Prostate gland (tissue), 2 donors: ENCODE measurements around the gene DOCK2. TPM values are rescaled to one million over a fixed set of nuclear protein-coding genes. Genes with fewer than 3 reads are reported as not detected.

Source experiments
- DNase-seq: peaks from one replicate; pipeline ENCODE4 v3.0.0-alpha.2; 2019; ENCODE audit warnings: low spot score
- H3K27ac ChIP-seq, 2 donors: fragments of 200-600 bp; sonication (generic); 2 replicates each; pipeline ENCODE4 v1.5.1; 2017 to 2019
- H3K27me3 ChIP-seq: fragments of 200-600 bp; sonication (generic); replicated peaks from 2 replicates; pipeline ENCODE4 v1.5.1; 2019; ENCODE audit not compliant: insufficient read depth
- H3K36me3 ChIP-seq, 2 donors: fragments of 200-600 bp; sonication (generic); 1 replicate in 1 of 2; 2 replicates in 1 of 2; pipeline versions ENCODE4 v1.5.1 to v1.8.1; 2017 to 2019
- H3K4me1 ChIP-seq: fragments of 200-600 bp; sonication (generic); replicated peaks from 2 replicates; pipeline ENCODE4 v1.5.1; 2019
- H3K4me3 ChIP-seq, 2 donors: fragments of 200-600 bp; sonication (generic); 2 replicates each; pipeline ENCODE4 v1.5.1; 2017 to 2019
- H3K9me3 ChIP-seq: fragments of 200-600 bp; sonication (generic); 2 replicates; pipeline ENCODE4 v1.5.1; 2017
- POLR2A ChIP-seq: fragments of 450-650 bp; IDR thresholded peaks from one replicate; pipeline ENCODE4 v1.6.1; 2016; ENCODE audit warnings: antibody characterized with exemption, mild to moderate bottlenecking
- POLR2AphosphoS5 ChIP-seq: sonication (generic); formaldehyde crosslinking; IDR thresholded peaks from one replicate; pipeline ENCODE4 v1.6.1; 2017; ENCODE audit warnings: antibody characterized with exemption
- WGBS: methylation state at CpG from one replicate; pipeline ENCODE4 v1.1.5; 2018; 5-methylcytosine and 5-hydroxymethylcytosine counted together
- intact Hi-C: fragments of 100-400 bp; cut with DNase I; formaldehyde crosslinking; loops from one replicate; pipeline ENCODE4 v1.14.2; 2022
- total RNA-seq, 2 donors: library from RNA; depleted of rRNA; stranded (reverse); fragments of >200 nt; gene quantifications; one replicate each; pipeline ENCODE4 v1.1.0, GENCODE V29; 2016
- TF ChIP-seq, protein P1 (sequence below), 4 experiments: fragments of 200-600 bp in 2 of 4; fragments of 450-650 bp in 2 of 4; sonication (generic) in 2 of 4; IDR thresholded peaks; 1 replicate in 3 of 4; 2 replicates in 1 of 4; pipeline ENCODE4 v1.5.1; 2016 to 2019; ENCODE audit warnings: antibody characterized with exemption in 4 of 4, mild to moderate bottlenecking in 2 of 4, moderate library complexity in 2 of 4

DOCK2 gene
- total RNA-seq, 2 donors from 2014 or later = 2.5 to 6.2 TPM

DNA sequence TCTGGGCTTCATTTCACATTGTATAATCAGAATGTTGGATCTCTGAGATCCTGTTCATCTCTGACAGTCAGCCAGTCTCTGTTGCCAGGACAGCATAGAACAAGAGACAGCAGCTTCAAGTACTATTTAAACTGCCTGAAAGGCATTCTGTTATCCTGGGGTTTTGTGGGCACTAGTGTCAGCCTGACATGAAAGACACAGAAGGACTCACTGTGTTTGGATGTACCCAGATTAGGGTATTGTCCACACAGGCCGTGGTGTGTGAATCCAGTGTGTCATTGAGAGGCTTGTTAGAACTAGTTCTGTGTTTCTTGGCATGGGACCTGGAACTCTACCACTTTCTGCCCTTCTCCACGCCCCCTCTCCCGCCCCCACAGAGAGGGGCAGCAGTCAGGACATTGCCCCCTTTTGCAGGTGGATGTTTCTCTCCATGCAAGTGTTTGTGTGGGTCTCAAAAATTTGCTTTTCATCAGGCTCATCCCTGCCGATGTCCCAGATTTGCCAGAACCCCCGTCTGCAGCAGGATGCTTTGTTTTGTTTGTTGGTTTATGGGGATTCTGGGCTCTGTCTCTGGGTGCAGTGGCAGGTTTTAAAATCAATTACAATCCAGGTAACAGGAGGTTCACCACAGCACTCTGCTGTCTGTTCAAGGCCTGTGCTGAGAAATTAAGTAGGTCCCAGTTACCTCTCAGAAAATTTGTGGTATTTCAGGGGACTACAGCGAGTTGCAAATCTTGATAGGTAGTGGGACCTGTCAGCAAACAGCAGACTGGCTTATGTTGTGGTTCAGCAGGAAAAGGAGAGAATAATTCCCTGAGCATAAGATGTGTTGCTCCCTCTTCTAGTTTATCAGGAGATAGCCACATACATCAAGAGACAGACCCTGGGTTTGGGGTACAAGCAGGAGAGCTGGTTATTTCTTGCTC is 144.6 kb downstream of the DOCK2 start:
- H3K9me3 ChIP-seq = no peaks in the 10 kb centered on the region
- no peak overlapping the region for H3K4me3 ChIP-seq
- H3K27me3 ChIP-seq = no peaks in the 10 kb centered on the region
- H3K4me1 ChIP-seq = no peaks in the 10 kb centered on the region
- TF ChIP-seq POLR2A (no peak), POLR2AphosphoS5 (no peak)
- TF ChIP-seq, protein P1, sequence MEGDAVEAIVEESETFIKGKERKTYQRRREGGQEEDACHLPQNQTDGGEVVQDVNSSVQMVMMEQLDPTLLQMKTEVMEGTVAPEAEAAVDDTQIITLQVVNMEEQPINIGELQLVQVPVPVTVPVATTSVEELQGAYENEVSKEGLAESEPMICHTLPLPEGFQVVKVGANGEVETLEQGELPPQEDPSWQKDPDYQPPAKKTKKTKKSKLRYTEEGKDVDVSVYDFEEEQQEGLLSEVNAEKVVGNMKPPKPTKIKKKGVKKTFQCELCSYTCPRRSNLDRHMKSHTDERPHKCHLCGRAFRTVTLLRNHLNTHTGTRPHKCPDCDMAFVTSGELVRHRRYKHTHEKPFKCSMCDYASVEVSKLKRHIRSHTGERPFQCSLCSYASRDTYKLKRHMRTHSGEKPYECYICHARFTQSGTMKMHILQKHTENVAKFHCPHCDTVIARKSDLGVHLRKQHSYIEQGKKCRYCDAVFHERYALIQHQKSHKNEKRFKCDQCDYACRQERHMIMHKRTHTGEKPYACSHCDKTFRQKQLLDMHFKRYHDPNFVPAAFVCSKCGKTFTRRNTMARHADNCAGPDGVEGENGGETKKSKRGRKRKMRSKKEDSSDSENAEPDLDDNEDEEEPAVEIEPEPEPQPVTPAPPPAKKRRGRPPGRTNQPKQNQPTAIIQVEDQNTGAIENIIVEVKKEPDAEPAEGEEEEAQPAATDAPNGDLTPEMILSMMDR (IDR thresholded peaks at IDR 0.05) = no peak
- intact Hi-C loops = no loop called here
- peak overlapping the region in 1 of 2 donors; percentile 37 for H3K27ac ChIP-seq
- H3K36me3 ChIP-seq = no peaks in the 10 kb centered on the region
- 38% methylated on average over 6 of the region's 6 CpGs for WGBS
- DNase-seq = peak; percentile 49

DNA sequence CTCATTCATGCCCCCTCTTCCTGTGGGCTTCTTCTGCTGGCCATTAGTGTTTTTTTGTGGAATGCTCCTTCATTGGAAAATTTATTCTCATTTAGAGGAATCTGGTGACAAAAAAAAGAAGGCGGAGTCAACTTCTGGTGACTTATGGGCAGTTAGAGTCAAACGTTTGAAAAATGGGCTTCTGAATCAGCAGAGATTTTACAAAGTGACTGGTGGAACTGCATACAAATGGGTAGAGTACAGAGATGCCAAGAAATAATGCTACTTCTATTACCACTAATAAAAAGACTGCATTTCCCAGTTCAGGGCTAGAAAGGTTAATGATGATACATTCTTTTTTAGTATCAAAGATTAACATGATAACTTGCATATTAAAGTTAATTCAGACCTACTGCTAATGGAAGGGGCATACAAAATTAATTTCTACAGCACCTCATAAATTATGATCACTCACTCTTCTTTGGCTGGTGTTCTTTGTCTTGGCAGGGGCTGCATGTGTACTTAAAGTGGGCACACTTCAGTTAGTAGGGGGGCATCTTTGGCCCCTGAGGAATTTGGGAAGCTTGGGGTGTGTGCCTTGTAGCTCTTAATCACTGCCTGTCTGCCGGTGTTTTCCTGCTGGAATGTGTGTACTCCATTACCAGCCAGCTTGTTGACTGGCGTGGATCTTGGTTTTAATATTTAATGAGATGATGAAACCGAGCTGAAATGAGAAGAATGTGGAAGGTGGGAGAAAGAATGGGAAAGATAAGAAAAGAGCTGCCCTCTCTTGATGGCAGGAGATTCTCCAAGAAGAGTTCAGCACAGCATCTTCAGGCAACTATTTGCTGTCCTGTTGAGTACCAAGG is 148.9 kb downstream of the DOCK2 start:
- Histone ChIP-seq H3K36me3 (no peaks in the 10 kb centered on the region), H3K27ac (no peak overlapping the region), H3K4me3 (no peak overlapping the region), H3K27me3 (no peaks in the 10 kb centered on the region), H3K9me3 (no peaks in the 10 kb centered on the region), H3K4me1 (no peaks in the 10 kb centered on the region)
- TF ChIP-seq, protein P1 (IDR thresholded peaks at IDR 0.05) = no peak
- no peak for TF ChIP-seq POLR2AphosphoS5
- TF ChIP-seq POLR2A = no peak
- intact Hi-C loops = no loop called here
- DNase-seq = no peak
- 49% methylated on average over 5 of the region's 5 CpGs for WGBS

DNA sequence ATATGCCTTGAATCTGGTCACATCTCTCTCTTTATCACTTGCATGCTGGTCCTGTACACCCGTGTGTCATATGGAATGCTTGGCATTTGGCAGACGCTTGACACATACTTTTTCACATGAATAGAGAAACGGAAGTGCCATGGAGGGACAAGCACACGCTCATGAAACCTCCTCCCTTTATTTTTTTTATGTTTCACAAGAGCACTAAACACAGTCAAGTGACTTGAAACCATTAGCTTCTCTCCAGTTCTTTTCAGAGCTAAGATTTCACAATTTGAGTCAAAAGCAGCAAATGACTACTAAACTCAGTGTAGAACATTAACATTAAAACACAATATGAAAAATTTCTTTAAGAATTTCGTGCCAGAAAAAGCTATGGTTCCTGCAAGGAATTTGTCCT is 151.1 kb downstream of the DOCK2 start:
- no peak overlapping the region for H3K27ac ChIP-seq
- TF ChIP-seq POLR2AphosphoS5 = no peak
- TF ChIP-seq, protein P1 (IDR thresholded peaks at IDR 0.05) = no peak
- no peak for TF ChIP-seq POLR2A
- intact Hi-C loops = no loop called here
- H3K36me3 ChIP-seq = no peaks in the 10 kb centered on the region
- 58% methylated on average over 5 of the region's 5 CpGs for WGBS
- DNase-seq = no peak
- H3K9me3 ChIP-seq = no peaks in the 10 kb centered on the region
- H3K4me3 ChIP-seq = no peak overlapping the region
- H3K27me3 ChIP-seq = no peaks in the 10 kb centered on the region
- no peaks in the 10 kb centered on the region for H3K4me1 ChIP-seq

DNA sequence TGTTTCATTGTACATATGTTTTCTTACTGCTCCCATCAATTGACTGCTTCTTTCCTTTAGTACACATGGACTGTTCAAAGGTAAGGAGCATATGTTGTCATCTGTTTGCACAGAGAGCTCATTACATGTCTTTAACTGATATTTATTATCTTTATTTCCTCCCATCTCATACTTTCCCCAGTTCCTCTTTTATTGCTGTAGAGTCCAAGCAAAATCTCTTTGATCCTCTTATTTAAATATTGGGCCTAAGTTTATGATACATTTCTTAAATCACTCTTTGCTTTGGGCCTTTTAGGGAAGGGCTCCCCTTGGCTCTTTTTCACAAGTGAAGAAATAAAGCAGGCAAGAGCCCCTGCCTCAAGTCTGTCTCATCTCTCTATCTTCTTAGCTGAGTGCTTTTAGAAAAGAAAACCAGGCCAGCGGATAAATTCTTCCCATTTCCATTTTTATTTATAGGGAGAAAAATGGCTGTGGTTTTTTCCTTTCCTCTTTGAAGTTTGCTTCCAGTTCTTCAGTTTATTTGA is 152.4 kb downstream of the DOCK2 start:
- Histone ChIP-seq H3K4me3 (no peak overlapping the region), H3K27ac (no peak overlapping the region), H3K9me3 (no peaks in the 10 kb centered on the region), H3K27me3 (no peaks in the 10 kb centered on the region), H3K4me1 (no peaks in the 10 kb centered on the region), H3K36me3 (no peaks in the 10 kb centered on the region)
- WGBS = 64% methylated on average over 1 of the region's 1 CpG
- no peak for TF ChIP-seq POLR2A
- TF ChIP-seq, protein P1 (IDR thresholded peaks at IDR 0.05) = no peak
- TF ChIP-seq POLR2AphosphoS5 = no peak
- intact Hi-C loops = no loop called here
- no peak for DNase-seq
